ENCODE measurements around the gene PDRG1.

DNA sequence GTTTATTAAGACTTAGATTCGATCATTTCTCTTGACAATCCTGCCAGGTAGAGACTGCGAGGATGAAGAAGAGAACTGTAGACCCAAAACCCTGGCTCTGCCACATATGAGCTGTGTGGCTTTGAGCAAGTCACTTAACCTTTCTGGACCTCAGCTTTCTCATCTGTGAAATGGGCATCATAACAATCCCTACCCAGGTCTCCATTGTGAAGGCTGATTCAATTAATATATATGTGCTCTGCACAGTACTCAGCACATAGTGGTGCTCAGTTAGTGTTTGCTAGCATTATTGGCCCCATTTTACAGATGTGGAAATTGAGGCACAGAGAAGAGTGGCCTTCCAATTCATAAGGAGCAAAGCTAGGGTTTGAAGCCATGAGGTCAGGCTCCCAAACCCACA, 24.0 kb upstream of the PDRG1 start:
- TF ChIP-seq, protein P1, sequence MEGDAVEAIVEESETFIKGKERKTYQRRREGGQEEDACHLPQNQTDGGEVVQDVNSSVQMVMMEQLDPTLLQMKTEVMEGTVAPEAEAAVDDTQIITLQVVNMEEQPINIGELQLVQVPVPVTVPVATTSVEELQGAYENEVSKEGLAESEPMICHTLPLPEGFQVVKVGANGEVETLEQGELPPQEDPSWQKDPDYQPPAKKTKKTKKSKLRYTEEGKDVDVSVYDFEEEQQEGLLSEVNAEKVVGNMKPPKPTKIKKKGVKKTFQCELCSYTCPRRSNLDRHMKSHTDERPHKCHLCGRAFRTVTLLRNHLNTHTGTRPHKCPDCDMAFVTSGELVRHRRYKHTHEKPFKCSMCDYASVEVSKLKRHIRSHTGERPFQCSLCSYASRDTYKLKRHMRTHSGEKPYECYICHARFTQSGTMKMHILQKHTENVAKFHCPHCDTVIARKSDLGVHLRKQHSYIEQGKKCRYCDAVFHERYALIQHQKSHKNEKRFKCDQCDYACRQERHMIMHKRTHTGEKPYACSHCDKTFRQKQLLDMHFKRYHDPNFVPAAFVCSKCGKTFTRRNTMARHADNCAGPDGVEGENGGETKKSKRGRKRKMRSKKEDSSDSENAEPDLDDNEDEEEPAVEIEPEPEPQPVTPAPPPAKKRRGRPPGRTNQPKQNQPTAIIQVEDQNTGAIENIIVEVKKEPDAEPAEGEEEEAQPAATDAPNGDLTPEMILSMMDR (IDR thresholded peaks at IDR 0.05; ENCODE audit: extremely low read depth in 1 of 2, insufficient read depth in 1 of 2, low read depth in 1 of 2, low read length in 2 of 2), result no peak
- no peak for TF ChIP-seq POLR2A (IDR thresholded peaks at IDR 0.05; ENCODE audit: low read depth, low read length)
- TF ChIP-seq EZH2 (IDR thresholded peaks at IDR 0.05; ENCODE audit: borderline replicate concordance, low read depth, low read length, severe bottlenecking), result no peak
